GM19468 (cell line): Measurements from ENCODE around the gene DDAH2.

Source experiments
- ATAC-seq: cut with Tn5 transposase; IDR thresholded peaks from one replicate; pipeline ENCODE4 v1.9.1; 2021; ENCODE audit warnings: mild to moderate bottlenecking, moderate library complexity, moderate number of reproducible peaks; ENCODE audit not compliant: unreplicated experiment; ENCODE audit errors: extremely low read depth

DDAH2 gene

GRCh38 chr6:31734247-31734820 lies 5.2 kb upstream of the DDAH2 start:
- ATAC-seq = no peak

GRCh38 chr6:31733734-31734133 lies 4.6 kb upstream of the DDAH2 start:
- ATAC-seq = no peak

GRCh38 chr6:31732029-31732428 lies 2.9 kb upstream of the DDAH2 start:
- no peak for ATAC-seq

GRCh38 chr6:31730631-31731086 lies 1.6 kb upstream of the DDAH2 start:
- ATAC-seq = no peak

GRCh38 chr6:31729979-31730630 lies 1.0 kb upstream of the DDAH2 start:
- ATAC-seq = no peak

- no peak for ATAC-seq
Observed at GRCh38 chr6:31729515-31729978, 448 bp upstream of the DDAH2 start.

GRCh38 chr6:31727717-31728671 lies 1.1 kb downstream of the DDAH2 start:
- ATAC-seq = no peak

- ATAC-seq = no peak
Observed at GRCh38 chr6:31727034-31727716, 1.9 kb downstream of the DDAH2 start.

GRCh38 chr6:31725502-31726350 lies 3.4 kb downstream of the DDAH2 start:
- no peak for ATAC-seq

GRCh38 chr6:31723980-31724691 lies 5.0 kb downstream of the DDAH2 start:
- no peak for ATAC-seq

- ATAC-seq = no peak
Observed at GRCh38 chr6:31723245-31723979, 5.7 kb downstream of the DDAH2 start, which contains the start of gene MPIG6B. Gene MPIG6B (plus strand): TSS chr6:31723373. CDS start chr6:31723384, 11 bp downstream.

GRCh38 chr6:31722173-31722572 lies 6.9 kb downstream of the DDAH2 start:
- ATAC-seq = no peak

- no peak for ATAC-seq
Observed at GRCh38 chr6:31721351-31722020, 7.6 kb downstream of the DDAH2 start, which contains the start of gene LY6G6C. Gene LY6G6C (minus strand): TSS chr6:31721746. CDS start chr6:31721679, 67 bp downstream.

- no peak for ATAC-seq
Observed at GRCh38 chr6:31720196-31720770, 8.8 kb downstream of the DDAH2 start.

- no peak for ATAC-seq
Observed at GRCh38 chr6:31719001-31719400, 10.1 kb downstream of the DDAH2 start.

GRCh38 chr6:31718265-31718664 lies 10.8 kb downstream of the DDAH2 start:
- no peak for ATAC-seq
